Hematopoietic multipotent progenitor cell treated with erythropoietin and hydrocortisone succinate and interleukin-3 and kit ligand, for 17 days (in vitro differentiated cells): ENCODE data around the gene TIGAR.

Experiments used
- DNase-seq: peaks from one replicate; pipeline ENCODE4 v3.0.0-alpha.2; 2015; ENCODE audit warnings: low spot score

Gene TIGAR

DNA sequence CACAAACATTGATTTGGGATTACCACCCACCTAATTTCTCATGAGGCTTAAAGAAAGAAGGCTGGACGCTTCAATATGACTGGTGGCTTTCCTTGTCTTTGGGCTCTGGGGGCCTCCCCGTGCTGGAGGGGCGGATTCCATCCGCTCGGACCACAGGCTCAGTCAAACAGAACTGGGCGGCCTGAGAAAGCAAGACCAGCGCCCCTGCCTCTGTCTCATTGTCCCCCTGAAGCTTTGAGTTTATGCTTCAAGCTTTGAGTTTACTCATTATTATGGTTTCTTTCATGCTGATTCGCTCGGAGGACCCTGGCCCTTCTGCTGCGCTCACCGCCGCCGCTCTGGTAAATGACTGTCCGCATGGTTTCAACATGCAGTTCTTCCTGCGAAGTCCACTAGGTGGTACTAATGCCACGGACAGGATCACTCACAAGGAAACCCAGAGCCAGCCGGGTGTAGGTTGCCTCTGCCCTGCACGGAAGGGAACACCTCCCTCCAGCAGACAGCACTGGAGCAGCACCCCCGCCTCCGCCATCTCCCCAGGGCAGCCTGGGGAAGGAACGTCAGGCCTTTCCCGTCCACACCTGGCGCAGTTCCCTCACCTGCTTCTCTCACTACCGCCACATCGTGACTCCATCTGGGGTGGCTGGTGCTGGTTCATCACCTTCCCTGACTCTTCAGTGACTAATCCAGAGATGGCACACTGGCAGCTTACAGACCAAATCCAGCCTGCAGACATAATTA is 13.2 kb upstream of the TIGAR start:
- DNase-seq = no peak

DNA sequence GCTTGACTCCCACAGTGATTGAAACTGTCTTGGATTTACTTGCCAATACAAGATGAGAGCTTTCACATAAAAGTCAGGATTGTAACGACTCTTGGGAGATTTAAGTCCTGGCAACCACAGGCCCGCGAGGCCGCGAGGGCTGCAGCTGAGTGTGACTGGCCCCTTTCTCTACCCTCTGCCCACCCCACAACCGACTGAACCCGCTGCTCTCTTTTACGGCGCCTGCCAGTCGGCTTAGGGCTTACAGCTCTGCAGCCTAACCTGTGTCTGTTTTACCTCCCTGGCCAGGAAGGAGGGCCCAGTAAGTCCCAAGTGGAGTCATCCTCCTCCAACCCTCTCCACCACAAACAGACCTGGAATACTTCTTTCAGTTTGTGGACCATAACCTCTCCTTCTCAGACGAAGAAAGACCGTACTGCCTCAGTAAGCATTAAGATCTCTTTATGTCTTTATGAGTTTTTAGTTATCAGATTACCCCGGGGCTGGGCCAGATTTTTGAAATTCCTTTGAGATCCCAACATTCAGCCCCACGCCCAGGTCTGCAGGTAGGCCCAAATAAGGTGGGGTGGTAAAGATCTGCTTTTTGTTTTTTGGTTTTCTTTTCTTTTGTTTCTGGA is 12.6 kb upstream of the TIGAR start:
- DNase-seq = no peak

DNA sequence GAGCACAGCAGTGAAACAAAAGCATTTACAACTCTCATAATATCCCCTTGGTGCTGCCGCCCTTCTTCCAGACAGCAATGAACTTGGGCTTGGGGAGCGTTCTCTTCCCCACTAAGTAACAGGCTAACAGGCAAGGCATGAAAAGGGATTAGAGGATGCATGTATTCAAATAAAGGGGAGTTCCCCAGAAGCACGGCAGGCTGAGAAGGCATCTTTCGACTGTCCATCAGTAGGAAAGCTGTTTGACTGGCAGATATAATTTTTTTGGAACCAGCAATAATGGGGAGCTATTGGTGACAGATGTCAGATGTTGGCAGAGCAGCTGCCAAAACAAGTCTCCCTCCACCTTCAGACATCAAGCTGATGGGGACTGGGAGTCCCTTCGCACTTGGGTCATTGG is 9.2 kb upstream of the TIGAR start:
- no peak for DNase-seq

DNA sequence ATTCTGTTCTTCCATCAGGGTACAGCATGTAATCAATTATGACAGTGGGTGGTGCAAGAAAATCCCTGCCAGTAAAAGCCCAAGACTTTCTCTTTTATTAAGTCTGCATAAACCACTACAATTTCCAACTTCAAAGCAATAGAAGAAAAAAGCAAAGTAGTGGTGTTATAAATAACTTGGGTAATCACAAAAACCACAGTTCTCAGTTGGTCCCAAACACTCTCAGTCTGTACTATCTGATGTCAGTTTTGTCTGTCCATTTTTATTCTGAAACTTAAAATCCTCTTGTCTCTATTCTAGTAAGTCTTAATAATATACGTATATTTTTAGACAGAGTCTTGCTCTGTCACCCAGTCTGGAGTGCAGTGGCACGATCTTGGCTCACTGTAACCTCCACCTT is 8.8 kb upstream of the TIGAR start:
- DNase-seq = no peak

DNA sequence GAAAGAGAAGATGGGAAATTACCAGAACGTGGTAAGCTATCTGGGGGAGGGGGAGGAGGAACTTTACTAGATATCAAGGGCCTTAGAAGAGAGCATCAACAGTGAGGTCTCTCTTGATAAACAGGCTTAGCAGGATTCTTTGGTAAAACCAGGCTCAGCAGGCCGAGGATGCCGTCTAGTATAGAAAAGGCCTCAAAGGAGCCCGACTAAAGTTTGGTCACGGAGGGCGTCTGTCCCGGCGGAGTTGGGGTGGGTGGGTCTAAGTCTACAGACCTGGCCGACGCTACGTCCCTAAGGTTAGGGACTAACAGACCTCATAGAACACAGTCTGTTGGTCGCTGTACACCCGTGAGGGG is 538 bp upstream of the TIGAR start:
- DNase-seq = no peak

DNA sequence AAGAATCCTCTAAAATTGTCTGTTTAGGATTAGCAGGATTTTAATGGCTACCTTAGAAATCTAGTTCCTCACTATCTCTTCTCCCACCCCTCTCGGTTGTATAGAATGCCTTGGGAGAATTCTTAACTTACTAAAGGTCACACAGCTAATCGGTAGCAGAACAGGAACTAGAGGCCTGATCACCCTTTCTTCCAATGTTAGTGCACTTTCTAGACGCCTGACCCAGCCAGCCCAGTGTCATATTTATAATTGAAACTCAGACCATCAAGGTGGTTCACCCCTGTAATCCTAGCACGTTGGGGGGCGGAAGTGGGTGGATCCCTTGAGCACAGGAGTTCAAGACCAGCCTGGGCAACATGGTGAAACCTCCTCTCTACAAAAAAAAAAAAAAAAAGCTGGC is 1.7 kb downstream of the TIGAR start:
- DNase-seq = no peak

DNA sequence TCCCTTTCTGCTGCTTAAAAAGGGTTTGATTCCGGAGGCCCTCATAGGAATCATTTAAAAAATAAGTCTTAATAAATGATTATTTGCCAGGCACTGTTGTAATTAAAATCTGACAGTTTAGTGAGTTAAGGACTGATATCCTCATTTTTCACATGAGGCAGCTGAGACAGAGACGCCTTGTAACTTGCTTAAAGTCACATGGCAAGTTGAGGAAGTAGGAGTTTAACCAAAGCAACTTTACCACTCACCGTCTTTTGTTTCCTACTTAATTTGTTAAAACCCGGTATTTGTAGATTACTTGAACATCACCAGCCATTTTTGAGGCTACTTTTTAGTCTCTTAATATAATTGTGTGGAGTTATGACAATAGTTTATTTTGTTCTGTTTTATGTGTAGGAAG is 2.4 kb downstream of the TIGAR start:
- no peak for DNase-seq

DNA sequence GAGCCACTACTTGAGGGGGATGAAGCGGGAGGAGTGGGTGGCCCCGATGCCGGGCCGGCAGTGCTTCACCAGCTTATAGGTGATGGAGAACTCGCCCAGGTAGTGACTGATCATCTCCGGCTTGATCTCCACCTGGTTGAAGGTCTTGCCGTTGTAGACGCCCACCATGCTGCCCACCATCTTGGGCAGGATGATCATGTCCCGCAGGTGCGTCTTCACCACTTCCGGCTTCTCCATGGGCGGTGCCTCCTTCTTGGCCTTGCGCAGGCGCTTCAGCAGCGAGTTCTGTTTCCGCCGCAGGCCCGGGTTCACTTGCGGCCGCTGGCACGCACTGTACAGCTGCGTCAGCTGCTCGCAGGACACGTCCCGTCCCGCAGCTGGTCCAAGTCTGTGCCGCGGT is 3.4 kb downstream of the TIGAR start:
- DNase-seq = no peak

DNA sequence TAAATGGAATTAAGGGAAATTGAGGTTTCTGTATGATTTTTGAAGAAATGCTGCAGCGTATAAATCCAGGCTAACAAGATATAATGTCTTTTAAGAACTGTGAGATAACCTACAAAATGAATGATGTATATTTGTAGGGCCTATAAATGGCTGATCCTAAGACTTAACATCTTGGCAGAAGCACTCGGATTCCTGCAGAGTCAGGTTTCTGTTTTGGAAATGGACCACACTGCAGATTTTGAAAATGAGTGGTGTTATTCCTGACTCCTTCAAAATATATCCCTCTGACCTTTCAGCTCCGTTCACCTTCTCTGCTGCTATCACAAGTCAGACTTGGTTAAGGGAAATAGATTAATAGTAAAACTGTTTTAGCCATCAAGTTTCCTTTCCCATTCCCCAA is 5.0 kb downstream of the TIGAR start:
- DNase-seq = no peak

DNA sequence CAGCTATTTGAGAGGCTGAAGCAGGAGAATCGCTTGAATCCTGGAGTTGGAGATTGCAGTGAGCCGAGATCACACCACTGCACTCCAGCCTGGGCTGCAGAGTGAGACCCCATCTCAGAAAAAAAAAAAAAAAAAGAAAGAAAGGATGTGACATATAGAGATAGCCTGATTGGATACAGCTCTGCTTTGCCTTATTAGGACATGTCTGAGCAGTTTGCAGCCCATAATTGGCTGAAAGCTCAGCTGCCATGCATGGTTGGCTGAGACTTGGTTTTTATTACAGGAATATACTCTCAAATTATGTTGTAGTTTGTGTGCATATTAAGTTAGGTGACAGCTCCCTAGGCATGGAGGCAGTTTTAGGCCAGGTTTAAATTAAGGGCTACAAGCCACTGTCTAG is 6.3 kb downstream of the TIGAR start:
- no peak for DNase-seq

DNA sequence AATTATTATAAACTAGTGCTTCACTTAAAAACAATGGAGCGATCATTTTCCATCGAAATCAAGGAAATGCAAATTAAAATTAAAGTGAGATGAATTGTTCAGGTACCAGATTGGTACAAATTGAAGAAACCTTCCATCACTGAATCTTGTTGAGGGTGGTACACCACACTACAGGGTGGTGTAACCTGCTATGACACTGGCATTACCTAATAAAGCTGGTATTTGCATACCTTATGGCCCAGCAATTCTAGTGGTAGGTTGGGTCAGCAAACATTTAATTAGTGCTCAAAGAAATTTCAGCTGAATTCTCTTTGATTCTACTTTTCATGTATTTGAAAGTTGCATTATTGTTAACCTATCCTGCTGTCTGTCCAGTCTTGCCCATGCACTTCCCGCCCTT is 9.2 kb downstream of the TIGAR start:
- no peak for DNase-seq

DNA sequence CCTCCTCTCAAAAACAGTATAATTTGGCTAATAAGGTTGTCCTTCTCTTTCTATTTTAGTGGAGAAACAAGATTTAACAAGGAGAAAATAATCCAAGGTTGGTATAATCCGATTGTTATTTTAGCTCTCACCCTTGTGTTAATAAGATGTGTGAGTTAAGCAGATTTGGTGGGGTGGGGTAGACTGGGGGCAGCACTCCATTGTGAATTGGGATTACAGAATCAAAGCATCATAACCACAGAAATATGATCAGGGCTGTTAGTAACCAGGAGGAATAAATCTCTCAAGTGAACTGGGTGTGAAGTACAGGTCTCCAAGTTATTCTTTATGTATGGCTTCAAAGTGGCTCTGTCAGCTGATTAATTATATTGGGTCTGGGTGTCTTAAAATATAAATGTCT is 10.2 kb downstream of the TIGAR start:
- DNase-seq = no peak

DNA sequence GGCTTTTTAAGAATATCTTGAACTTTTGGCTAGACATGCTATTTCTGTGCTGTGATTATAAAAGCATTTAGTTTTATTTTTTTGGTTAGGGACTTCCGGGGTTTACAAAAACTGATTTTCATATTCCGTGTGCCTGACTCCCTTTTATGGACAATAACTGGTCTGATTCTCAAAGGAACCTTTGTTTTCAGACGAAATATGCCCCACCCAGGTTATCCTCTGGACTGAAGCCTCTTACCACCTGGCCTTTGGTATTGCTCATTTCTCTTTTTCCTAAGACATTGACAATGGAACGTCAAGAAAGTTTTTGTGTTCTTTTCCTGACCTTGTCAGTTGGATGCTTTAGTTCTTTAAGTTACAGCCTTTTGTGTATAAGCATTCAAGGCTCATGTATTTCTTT is 10.8 kb downstream of the TIGAR start:
- no peak for DNase-seq

DNA sequence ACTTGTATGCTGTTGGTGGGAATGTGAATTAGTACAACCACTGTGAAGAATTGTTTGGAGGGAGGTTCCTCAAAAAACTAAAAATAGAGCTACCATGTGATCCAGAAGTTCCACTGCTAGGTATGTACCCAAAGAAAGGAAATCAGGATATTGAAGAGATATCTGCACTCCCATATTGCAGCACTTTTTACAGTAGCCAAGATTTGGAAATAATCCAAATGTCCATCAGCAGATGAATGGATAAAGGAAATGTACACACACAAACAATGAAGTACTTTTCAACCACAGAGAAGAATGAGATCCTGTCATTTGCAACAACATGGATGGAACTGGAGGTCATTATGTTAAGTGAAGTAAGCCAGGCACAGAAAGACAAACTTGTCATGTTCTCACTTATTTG is 25.9 kb downstream of the TIGAR start:
- no peak for DNase-seq

DNA sequence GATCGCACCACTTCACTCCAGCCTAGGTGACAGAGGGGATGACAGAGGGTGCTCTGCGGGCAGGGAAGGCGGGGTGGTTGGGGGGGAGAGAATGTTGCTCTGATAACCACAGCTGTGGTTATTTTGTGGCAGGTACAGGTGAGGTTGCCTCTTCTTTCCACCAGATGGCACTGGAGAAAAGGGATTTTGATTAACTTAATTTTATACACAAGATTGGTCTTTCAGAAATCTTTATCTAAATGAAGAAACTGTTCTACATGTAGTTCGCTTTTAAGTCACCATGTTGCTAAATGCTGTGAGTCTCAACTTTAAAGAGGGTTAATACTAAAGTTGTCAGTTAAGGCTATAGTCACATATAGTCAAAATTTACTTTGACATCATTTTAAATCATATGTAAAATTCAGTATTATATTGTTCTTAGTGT is 32.8 kb downstream of the TIGAR start:
- no peak for DNase-seq

DNA sequence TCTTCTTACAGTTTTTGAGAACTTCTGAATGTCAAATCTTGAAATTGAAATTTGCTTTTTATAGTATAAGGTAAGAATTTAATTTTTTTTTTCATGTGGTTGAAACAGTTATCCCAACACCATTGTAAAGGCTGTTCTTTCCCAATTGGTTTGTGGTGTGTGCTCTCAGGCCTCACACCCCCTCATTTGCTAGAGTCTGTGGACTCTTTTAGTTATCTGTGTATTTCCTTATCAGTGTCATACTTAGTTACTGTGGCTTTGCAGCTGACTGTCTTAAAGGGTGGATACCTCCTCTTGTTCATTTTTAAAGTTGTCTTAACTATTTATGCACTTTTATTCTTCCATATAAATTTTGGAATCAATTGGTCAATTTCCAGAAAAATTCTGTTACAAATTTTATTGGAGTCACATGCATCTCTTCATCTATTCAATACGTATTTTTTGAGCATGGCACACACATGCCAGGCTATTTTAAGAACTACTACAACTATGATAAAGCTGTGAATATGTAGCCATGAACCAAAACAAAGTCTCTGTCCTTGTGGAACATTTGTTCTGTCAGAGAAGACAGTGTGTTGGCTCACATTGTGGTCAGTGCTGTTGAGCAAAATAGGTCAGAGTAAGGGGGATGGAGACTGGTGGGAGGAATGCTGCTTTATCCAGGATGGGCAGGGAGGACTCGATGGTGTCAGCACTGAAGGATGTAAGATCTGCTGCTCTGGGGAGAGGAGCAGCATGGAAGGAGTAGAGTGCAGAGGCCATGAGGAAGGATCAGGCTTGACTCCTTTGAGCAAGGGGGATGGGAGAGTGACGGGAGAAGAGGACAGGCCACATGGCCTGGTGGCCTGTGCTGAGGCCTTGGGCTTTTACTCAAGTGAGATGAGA is 34.4 kb downstream of the TIGAR start:
- no peak for DNase-seq

DNA sequence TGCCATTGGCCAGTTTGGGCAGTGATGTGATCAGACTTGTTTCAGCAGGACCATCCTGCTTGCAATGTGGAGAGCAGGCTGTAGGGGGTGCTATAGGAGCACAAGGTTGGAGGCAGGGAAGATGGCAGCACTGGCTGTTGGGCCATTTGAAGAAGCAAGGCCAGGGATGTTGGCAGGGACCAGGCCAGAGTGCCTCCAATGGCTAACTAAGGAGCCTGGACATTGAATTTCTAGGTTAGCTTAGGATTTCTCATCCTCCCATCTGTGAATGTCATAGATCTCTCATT is 35.0 kb downstream of the TIGAR start:
- DNase-seq = peak; percentile 10

DNA sequence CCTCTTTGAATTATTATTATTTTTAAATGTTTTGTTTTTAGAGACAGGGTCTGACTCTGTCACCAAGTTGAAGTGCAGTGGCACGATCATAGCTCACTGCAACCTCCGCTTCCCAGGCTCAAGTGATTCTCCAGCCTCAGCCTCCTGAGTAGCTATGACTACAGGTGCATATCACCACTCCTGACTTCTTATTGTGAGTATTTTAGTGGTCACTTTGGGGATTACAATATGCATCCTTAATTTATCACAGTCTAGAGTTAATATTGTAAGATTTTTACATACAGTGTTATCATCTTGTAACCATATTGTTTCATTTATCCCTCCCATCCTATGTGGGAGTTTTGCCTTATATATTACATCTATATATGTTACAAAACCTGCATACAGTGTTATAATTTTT is 45.1 kb downstream of the TIGAR start:
- DNase-seq = no peak

DNA sequence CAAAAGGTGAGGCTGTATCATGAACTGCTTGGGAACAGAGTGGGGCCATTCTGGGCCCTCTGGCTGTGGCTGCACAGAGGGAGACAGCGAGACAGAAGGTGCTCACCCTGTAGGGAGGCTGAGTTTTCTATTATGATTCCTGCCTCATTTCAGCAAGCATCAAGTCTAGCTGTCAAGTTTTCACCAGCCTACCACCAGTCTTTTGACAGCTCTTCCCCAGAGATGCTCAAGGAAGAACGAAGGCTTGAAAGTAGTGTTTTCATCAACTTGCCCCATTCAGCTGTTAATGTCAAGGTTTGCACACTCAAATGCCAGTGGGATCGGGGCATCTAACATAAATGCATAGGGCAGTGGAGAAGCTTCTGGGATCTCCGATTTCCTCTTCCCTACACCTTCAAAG is 48.5 kb downstream of the TIGAR start:
- DNase-seq = no peak

DNA sequence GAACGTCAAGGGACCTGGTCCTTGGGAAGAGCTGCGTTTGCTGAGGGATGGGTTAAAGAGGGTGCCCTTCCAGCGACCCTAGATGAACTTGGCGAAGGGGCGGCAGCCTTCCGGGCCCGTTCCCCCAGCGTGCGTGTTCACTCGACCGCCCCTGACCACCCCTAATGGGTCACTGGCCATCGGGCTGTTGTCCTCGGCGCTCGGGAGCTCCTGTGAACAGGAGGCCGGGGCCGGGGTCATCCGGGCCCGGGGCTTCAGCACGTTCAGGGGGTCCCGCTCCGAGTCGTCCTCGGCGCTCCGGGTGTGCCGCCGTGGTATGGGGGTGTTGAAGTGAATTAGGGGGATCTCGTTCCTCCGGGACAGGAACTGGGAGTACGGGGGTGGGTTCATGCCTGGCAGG is 49.3 kb downstream of the TIGAR start:
- DNase-seq = no peak

DNA sequence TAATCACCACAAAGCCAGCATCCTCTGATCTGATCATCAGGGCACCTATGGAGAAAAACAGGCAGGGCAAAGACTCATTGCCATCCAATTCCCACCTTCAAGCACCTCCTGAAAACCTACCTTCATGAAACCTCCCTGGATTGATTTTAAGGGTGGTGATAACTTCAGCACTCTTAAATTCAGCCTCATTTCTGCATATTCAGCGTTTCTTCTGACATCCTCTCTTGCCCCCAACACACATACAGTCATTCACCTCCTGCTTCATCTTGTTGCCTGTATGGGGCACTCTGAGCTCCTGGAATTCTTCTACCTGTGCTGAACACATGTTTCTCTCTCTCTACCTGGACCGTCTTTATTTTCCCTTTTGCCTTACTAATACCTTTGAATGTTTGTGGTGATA is 51.6 kb downstream of the TIGAR start:
- no peak for DNase-seq

DNA sequence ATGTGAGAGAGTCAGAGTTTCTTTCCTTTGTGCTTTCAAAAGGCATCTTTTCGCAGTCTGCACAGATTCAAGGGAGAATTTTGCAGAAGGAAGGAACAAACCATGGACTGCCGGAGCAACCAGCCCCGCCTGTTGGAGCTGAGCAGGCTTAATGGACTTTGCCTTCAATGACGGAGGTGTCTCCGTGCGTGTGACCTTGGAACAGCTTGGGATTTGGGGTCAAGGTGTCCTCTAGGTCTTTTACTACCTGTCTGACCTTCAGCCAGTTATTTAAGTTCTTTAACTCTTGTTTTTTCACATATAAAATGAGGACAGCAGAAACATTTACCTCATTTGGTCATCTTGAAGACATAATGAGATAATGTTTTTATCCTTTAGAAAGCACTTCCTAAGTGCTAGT is 54.4 kb downstream of the TIGAR start:
- DNase-seq = no peak

DNA sequence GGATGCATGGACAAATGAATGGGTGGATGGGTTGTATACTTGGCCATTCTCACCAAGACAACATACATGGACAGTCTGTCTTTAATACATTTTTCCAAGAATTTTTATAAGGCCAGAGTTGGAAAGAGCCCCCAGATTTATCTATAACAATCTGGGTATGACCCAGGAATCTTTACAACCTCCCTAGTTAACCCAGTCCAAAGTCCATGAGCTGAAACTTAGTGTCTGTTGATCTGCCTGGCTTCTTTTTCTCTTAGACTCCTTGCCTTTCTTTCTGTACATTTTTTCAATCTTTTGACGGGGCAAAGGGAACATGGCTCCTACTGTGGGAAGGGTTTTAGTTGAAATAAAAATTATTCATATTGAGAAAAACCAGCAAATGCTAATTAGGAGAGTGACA is 57.8 kb downstream of the TIGAR start:
- no peak for DNase-seq

DNA sequence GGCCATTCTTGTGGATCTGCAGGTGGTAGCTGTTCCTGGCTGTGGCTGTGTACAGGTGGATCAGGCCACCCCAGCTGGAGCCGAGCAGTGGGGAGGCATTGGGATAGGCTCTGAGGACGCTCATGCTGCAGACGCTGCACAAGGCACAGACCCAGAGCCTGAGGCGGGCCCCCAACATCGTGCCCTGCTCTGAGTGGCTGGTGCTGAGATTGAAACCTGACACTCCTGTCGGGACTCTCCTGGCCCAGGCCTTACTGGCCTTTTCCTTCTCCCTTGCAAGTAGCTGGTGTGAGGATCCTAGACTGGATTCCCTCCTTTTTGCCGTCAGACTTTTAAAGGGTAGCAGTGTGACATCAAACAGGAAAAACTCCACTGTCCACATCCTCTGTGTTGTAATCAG is 58.4 kb downstream of the TIGAR start, which contains the start of gene FGF23:
Gene FGF23 (minus strand): TSS at position 308 of the 400 bp plus-strand sequence. CDS start 130 bp downstream, at position 178.
- DNase-seq = no peak
